HG02610 (cell line): ENCODE results near the gene CIT.
"Not testable (repeated sequence)": the region's sequence is repeated elsewhere in the genome, so short reads cannot be mapped to it uniquely, and the experiment has no call there.

Experiments
- ATAC-seq: cut with Tn5 transposase; IDR thresholded peaks from one replicate; pipeline ENCODE4 v1.9.1; 2021; ENCODE audit warnings: mild to moderate bottlenecking, moderate library complexity; ENCODE audit not compliant: unreplicated experiment

Gene CIT

DNA sequence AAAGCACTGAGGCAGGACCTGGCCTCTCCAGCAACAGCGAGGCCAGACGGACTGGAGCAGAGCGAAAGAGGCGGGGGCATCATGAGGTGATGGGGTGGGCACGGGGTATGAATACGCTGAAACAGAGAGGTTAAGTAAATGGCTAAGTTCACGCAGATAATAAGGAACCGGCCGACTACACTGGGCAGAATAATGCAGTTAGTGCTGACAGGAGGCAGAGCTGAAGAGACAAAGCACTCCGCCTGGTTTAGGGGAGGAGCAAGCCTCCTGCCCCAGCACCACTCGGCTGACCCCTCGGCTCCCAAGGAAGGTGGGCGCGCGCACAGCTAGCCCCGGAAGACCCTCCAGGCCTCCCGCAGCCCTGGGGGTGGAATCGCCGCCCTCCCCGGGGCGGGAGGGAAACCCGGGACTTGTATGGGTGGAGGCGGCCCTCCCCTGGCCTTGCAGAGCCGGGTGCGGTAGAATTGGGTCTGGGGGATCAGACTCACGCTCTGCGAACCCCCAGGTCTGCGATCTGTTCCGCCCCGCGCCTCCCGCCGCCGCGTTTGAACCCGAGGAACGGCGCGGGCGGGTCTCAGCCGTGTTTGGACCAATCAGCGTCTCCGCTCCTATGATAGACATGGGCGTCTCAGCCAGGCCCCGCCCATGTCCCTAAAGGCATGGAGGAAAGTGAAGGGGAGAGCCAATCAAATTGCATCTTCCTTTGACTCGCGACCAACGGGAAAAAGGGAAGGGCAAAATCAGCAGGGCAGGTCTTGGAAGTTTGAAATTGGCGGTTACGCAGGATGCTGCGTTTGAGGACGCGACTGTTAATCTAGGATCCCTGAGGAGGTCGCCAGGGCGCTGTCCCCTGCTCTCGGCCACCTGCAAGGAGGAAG is at the start of gene CIT:
TSS of gene CIT (minus strand) at position 560 of the 878 bp plus-strand sequence. CDS start 1,152 bp downstream, outside the sequence.
- peak; percentile 100 for ATAC-seq

DNA sequence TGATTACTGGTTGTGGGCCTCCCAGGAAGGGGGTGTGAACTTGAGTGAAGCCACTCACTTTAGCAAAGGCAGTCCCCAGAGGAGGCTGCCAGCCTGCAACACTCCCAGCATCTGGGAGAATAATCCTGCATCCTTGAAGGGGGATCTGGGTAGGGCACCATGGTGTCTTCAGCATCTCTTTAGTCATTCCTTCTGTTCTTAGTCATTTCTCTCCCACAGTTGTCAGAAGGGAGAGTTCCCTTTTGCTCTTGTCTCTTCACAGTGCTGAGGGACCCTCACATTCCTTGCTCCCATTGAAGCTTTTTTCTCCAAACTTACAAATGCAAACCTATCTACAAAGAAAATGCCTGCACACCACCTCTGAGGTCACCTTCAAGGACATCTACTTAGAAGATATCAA is 48.1 kb upstream of the CIT start:
- ATAC-seq: no peak

- ATAC-seq: no peak
Measured at GRCh38 chr12:119920064-119920463, 42.9 kb upstream of the CIT start.

DNA sequence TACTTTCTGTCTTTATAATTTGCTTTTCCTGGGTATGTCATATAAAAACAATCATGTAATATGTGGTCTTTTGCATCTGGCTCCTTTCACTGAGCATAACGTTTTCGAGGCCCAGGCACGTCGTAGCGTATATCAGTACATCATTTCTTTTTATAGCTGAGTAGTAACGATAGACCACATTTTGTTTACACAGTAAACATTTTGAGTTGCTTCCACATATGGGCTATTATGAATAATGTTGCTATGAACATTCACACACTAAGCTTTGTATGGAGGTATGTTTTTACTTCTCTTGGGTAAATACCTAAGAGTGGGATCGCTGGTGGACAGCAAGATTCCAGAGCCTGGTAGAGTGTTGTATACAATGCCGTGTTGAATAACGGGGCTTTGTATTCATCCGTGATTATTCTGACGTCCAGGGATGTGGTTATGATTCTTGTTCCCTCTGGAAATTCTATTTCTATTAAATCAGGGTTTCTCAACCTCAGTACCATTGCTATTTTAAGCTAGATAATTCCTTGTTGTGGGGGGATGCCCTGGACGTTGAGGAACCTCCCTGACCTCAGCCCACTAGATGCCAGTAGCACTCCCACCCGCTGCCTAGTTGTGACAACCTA is 38.9 kb upstream of the CIT start:
- ATAC-seq: no peak

DNA sequence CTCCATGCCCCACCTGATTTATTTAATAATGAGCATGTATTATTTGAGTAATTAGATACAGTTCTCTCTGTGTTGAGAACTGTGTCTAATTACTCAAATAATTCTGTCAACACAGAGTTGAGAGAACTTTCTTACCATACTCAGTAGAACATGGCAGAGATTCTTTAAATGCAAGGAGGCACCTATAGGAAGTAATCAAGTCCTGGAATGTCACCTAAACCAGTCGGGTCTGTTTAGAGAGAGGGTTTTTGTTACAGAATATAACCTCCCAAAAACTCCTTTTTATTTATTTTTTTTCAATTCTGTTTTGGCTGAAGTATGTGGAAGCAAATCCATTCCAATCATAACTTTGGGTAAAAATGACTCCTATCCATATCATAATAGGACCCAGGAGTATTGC is 37.5 kb upstream of the CIT start:
- no peak for ATAC-seq

DNA sequence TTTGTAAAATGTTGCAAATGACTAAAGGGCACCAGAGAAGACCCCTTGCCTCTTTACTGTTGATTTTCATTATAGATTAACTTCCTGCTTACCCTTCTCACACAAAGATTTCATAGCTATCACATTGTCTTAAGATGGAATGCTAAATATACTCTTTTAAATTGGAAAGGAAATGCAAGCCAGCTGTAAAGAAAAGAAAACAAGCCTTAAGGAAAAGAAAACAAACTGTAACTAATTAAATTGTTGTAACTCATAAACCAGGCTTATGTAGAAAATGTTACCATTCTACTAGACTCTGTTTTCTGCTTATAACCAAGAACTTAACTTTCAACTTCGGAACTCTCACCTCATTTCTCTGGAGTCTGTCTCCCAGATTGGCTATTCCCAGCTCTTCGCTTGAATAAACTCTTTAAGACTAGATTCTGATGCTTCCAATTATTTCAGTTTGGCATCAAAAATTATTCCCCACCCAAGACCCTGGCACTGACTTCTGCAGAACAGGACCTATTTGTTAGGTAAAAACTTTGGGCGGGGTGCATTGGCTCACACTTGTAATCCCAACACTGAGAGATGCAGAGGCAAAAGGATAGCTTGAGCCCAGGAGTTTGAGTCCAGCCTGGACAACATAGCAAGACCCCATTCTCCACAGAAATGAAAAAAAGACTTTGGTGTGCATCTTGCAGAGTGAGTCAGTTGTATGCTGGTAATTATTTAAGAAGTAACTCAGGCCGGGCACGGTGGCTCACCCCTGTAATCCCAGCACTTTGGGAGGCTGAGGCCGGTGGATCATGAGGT is 36.6 kb upstream of the CIT start:
- ATAC-seq: no peak

DNA sequence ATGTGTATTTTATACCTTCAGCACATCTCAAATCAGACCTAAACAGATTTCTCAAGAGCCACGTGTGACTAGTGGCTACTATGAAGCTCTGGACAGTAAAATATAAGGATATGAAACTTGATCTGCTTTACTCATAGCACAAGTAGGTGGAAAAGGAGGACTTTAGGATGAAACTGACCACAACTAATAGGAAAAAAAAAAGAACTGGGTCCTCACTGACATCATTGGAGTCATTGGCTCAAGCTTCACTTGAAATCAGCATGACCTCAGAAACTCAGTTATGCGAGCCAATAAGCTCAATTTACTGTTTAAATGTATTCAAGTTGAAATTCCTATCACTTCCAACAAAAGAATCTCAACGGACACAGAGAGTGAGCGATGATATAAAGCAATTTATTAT is 34.1 kb upstream of the CIT start:
- ATAC-seq: no peak

GRCh38 chr12:119910586-119910985 is 33.5 kb upstream of the CIT start:
- ATAC-seq: no peak

DNA sequence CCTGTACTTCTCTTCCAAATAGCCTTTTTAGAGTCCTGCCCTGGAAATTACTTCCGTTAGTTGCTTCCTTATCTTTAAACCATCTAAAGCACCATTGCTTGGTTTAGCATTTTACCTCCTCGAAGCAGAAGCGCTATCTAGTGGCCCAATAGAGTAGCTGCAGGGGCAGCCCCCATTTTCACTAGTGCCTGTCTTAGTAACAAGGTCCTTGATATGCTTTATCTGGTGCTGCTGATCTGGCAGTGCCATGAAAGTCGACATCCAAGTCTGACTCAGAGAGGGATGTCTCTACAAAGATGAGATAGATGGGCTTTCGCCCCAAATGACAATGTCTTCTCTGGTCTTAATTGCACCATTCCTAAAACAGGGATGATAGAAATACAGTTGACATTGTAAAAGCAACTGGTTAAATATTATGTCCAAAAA is 25.0 kb upstream of the CIT start:
- no peak for ATAC-seq

- no peak for ATAC-seq
Measured at GRCh38 chr12:119901670-119902069, 24.6 kb upstream of the CIT start.

DNA sequence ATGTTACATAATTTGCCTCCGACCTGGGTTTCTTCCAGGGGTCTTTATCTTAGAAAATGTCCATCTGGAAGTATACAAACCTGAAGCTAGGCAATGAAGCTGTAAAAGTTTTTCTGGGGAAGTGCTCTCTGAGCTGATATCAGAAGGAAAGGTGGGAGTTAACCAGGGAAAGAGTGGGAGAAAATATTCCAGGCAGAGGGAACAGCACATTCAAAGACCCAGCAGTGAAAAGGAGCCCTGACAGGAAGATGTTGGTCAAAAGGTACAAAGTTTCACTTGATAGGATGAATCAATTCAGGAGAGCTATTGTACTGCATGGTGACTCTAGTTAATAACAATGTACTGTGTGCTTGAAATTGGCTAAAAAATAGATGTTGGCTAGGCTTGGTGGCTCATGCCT is 17.8 kb upstream of the CIT start:
- no peak for ATAC-seq

- ATAC-seq: not testable (repeated sequence)
Measured at GRCh38 chr12:119892611-119893010, 15.5 kb upstream of the CIT start.

GRCh38 chr12:119885549-119885948 is 8.4 kb upstream of the CIT start:
- ATAC-seq: no peak

- ATAC-seq: not testable (repeated sequence)
Measured at GRCh38 chr12:119883791-119884190, 6.7 kb upstream of the CIT start.

GRCh38 chr12:119883237-119883636 is 6.1 kb upstream of the CIT start:
- ATAC-seq: no peak

DNA sequence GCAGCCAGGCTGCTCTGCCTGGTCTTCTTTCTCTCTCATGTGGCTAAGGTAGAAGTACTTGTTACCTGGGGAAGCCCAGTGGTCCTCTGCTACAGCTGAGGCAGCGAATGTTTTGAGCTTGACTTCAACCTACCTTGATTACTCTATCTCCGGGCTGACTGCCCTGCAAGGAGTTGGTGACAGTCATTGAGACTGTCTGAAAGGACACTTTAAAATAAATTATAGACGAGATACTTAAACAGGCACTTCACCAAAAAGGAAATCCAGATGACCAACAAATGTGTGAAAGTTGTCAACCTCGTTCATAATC is 474 bp upstream of the CIT start:
- ATAC-seq: peak; percentile 54

DNA sequence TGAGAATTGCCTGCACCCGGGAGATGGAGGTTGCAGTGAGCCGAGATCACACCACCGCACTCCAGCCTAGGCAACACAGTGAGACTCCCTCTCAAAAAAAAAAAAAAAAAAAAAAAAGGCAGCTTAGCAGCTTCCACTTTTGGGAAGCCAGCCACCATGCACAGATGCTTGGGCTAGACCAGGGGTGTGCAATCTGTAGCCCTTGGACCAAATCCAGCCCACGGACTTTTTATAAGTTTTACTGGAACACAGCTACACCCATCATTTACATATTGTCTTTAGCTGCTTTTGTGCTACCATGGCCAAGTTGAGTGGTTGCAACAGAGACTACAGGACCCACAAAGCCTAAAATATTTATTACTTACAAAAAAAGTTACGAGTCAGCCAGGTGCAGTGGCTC is 6.7 kb downstream of the CIT start:
- ATAC-seq: no peak

DNA sequence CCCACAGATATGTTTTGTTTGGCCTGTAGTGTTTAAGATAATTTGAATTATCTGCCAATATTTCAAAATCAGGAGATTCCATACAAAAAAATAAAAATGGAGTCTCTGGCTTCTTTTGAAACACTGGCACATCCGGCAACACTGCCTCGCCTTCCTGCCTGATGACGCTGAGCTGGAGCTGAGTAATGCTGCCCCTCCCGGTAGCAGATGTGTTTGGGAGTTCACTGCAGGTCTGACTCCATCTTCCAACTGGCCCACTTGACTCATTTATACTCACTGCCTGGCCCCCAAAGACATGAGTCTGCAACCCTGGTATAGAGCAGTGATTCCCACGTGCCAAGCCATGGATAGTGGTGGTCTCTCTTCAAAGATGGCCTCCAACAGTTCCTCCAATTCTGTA is 7.4 kb downstream of the CIT start:
- no peak for ATAC-seq

- no peak for ATAC-seq
Measured at GRCh38 chr12:119868992-119869391, 8.1 kb downstream of the CIT start.

DNA sequence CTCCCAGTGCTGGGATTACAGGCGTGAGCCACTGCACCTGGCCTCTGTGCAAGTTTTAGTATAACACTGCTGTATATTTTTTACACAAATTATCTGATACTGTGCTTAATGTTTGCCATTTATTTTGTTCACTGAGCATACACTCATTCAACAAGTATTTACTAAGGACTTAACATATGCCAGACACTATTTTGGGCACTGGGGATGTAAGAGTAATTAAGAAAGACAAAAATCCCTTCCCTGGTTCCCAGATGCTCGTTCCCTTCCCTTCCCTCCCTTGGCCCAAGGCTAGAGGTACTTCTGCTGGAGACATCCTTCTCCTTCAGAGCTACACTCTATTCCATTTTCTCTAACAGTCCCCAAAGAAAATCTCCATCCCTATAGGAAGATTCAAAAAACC is 12.5 kb downstream of the CIT start:
- ATAC-seq: no peak

- no peak for ATAC-seq
Measured at GRCh38 chr12:119859241-119859640, 17.9 kb downstream of the CIT start.
